PC-9 (cell line): ENCODE data around the gene TGFBR2.

Experiments used
- CTCF ChIP-seq: fragments of 200-600 bp; sonication (generic); conservative IDR thresholded peaks from 2 replicates; pipeline ENCODE4 v1.6.1; 2017; ENCODE audit warnings: mixed run types, antibody characterized with exemption, mild to moderate bottlenecking, moderate library complexity
- EZH2 ChIP-seq: fragments of 200-600 bp; sonication (generic); IDR thresholded peaks from 2 replicates; pipeline ENCODE4 v1.8.0; 2017; ENCODE audit warnings: antibody characterized with exemption, low read depth

DNA sequence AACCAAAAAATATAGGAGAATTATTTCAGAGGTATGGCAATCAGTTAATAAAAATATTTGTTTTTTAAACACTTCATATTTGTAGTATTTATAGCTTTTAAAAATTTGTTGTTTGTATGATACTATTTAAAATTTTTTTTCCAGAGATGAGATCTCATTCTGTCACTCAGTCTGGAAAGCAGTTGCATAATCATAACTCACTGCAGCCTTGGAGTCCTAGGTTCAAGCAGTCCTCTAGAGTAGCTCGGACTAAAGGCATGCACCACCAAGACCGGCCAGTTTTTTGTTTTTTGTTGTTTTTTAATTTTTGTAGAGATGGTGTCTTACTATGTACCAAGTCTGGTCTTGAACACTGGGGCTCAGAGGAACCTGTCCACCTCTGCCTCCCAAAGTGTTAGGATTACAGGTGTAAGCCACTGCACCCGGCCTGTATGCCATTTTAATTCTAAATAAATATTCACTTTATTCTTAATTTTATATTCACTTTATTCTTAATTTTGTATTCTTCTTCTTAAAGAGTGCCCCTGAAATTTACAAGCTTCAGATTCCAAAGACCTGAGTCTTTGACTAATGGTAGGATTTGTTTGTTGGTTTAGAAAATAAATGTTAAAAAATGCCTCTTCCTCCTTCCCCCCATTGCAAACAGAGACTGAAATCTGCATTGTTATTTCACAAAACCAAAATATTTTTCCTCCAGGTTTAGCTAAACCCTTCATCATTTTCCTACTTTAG, 9.4 kb downstream of the TGFBR2 start:
- TF ChIP-seq CTCF (no peak), EZH2 (no peak)
